ENCODE data around the gene CROCC2. TPM values are rescaled to one million over a fixed set of nuclear protein-coding genes. Genes with fewer than 3 reads are reported as not detected.

Gene CROCC2
- total RNA-seq, 1 donor from 2014 or later = 0.49 TPM

GRCh38 chr2:240956935-240957655 is 51.0 kb downstream of the CROCC2 start:
- no peaks in the 10 kb centered on the region for H3K27me3 ChIP-seq
- TF ChIP-seq POLR2AphosphoS5 (IDR thresholded peaks at IDR 0.05; ENCODE audit: insufficient read depth in 1 of 2, low read depth in 1 of 2) (no peak), CTCF (IDR thresholded peaks at IDR 0.05) (no peak), POLR2A (IDR thresholded peaks at IDR 0.05) (no peak)
- no peak overlapping the region for H3K4me3 ChIP-seq
- no peak overlapping the region for H3K27ac ChIP-seq
- H3K36me3 ChIP-seq = no peaks in the 10 kb centered on the region
- H3K4me1 ChIP-seq = peaks cover 45% of the 10 kb centered on the region
- DNase-seq (ENCODE audit: extremely low spot score in 2 of 2) = peak in 1 of 2 donors; percentile 85
- no peaks in the 10 kb centered on the region for H3K9me3 ChIP-seq
- intact Hi-C loops (cut with DNase I) = no loop called here

GRCh38 chr2:240957656-240958365 is 51.7 kb downstream of the CROCC2 start:
- H3K27ac ChIP-seq = peak overlapping the region; percentile 19
- TF ChIP-seq CTCF (IDR thresholded peaks at IDR 0.05) (no peak), POLR2A (IDR thresholded peaks at IDR 0.05) (no peak), POLR2AphosphoS5 (IDR thresholded peaks at IDR 0.05; ENCODE audit: insufficient read depth in 1 of 2, low read depth in 1 of 2) (peak in 1 of 2 donors; percentile 17)
- no peaks in the 10 kb centered on the region for H3K9me3 ChIP-seq
- H3K27me3 ChIP-seq = no peaks in the 10 kb centered on the region
- H3K36me3 ChIP-seq = no peaks in the 10 kb centered on the region
- H3K4me1 ChIP-seq = peaks cover 52% of the 10 kb centered on the region
- intact Hi-C loops (cut with DNase I) = no loop called here
- no peak overlapping the region for H3K4me3 ChIP-seq
- peak; percentile 67 to 77 for DNase-seq (ENCODE audit: extremely low spot score in 2 of 2)

- DNase-seq (ENCODE audit: extremely low spot score in 2 of 2) = peak; percentile 78 to 88
- H3K27ac ChIP-seq = peak overlapping the region; percentile 80
- TF ChIP-seq CTCF (IDR thresholded peaks at IDR 0.05) = no peak
- TF ChIP-seq POLR2AphosphoS5 (IDR thresholded peaks at IDR 0.05; ENCODE audit: insufficient read depth in 1 of 2, low read depth in 1 of 2) = no peak
- no peak for TF ChIP-seq POLR2A (IDR thresholded peaks at IDR 0.05)
- no peaks in the 10 kb centered on the region for H3K9me3 ChIP-seq
- no peak overlapping the region for H3K4me3 ChIP-seq
- peaks cover 59% of the 10 kb centered on the region for H3K4me1 ChIP-seq
- no peaks in the 10 kb centered on the region for H3K27me3 ChIP-seq
- intact Hi-C loops (cut with DNase I) = no loop called here
- no peaks in the 10 kb centered on the region for H3K36me3 ChIP-seq
Measured at GRCh38 chr2:240958366-240959213, 52.5 kb downstream of the CROCC2 start.

GRCh38 chr2:240959214-240959940 is 53.2 kb downstream of the CROCC2 start:
- Histone ChIP-seq H3K9me3 (no peaks in the 10 kb centered on the region), H3K27ac (peak overlapping the region; percentile 80), H3K4me3 (no peak overlapping the region), H3K36me3 (no peaks in the 10 kb centered on the region), H3K4me1 (peaks cover 59% of the 10 kb centered on the region), H3K27me3 (no peaks in the 10 kb centered on the region)
- DNase-seq (ENCODE audit: extremely low spot score in 2 of 2) = peak in 1 of 2 donors; percentile 58
- intact Hi-C loops (cut with DNase I) = no loop called here
- TF ChIP-seq POLR2A (IDR thresholded peaks at IDR 0.05) = no peak
- TF ChIP-seq POLR2AphosphoS5 (IDR thresholded peaks at IDR 0.05; ENCODE audit: insufficient read depth in 1 of 2, low read depth in 1 of 2) = no peak
- no peak for TF ChIP-seq CTCF (IDR thresholded peaks at IDR 0.05)
